WTC11 (cell line): Measurements from ENCODE around the gene COL20A1. TPM values are rescaled to one million over a fixed set of nuclear protein-coding genes. Genes with fewer than 3 reads are reported as not detected.

ENCODE experiments used
- AR ChIP-seq: fragments of 250-450 bp; sonication (Bioruptor Pico); IDR thresholded peaks from 2 replicates; pipeline ENCODE4 v1.9.0; 2021; ENCODE audit warnings: mild to moderate bottlenecking
- ARID4B ChIP-seq: sonication (generic); formaldehyde crosslinking; IDR thresholded peaks from 2 replicates; pipeline ENCODE4 v1.8.0; 2023; ENCODE audit warnings: missing genetic modification reagents, mild to moderate bottlenecking, borderline replicate concordance
- ATF2 ChIP-seq: sonication (generic); formaldehyde crosslinking; IDR thresholded peaks from 2 replicates; pipeline ENCODE4 v1.8.1; 2022; ENCODE audit warnings: low read depth, missing genetic modification reagents, borderline replicate concordance
- CREB1 ChIP-seq: sonication (generic); formaldehyde crosslinking; IDR thresholded peaks from 2 replicates; pipeline ENCODE4 v1.8.0; 2023; ENCODE audit warnings: mild to moderate bottlenecking, missing genetic modification reagents
- CREM ChIP-seq: sonication (generic); formaldehyde crosslinking; IDR thresholded peaks from 2 replicates; pipeline ENCODE4 v1.8.1; 2022; ENCODE audit warnings: mild to moderate bottlenecking, missing genetic modification reagents, moderate library complexity
- ERG ChIP-seq: fragments of 250-450 bp; sonication (Bioruptor Pico); IDR thresholded peaks from 2 replicates; pipeline ENCODE4 v1.8.0; 2021; ENCODE audit warnings: mild to moderate bottlenecking
- FOXP1 ChIP-seq: sonication (generic); formaldehyde crosslinking; IDR thresholded peaks from 2 replicates; pipeline ENCODE4 v1.8.0; 2022; ENCODE audit warnings: missing genetic modification reagents, mild to moderate bottlenecking, moderate library complexity, borderline replicate concordance
- FOXP4 ChIP-seq: sonication (generic); formaldehyde crosslinking; IDR thresholded peaks from 2 replicates; pipeline ENCODE4 v1.8.0; 2022; ENCODE audit warnings: mild to moderate bottlenecking, missing genetic modification reagents
- GRHL2 ChIP-seq: fragments of 250-450 bp; sonication (Bioruptor Pico); IDR thresholded peaks from 2 replicates; pipeline ENCODE4 v1.8.0; 2022; ENCODE audit warnings: mild to moderate bottlenecking, moderate library complexity; ENCODE audit not compliant: insufficient replicate concordance, severe bottlenecking
- GTF2I ChIP-seq: fragments of 250-450 bp; sonication (Bioruptor Pico); conservative IDR thresholded peaks from 2 replicates; pipeline ENCODE4 v1.4.0; 2021; ENCODE audit warnings: mild to moderate bottlenecking
- HMGXB4 ChIP-seq: sonication (generic); formaldehyde crosslinking; IDR thresholded peaks from 2 replicates; pipeline ENCODE4 v1.8.1; 2023; ENCODE audit warnings: mild to moderate bottlenecking, moderate library complexity, missing genetic modification reagents
- IRF2 ChIP-seq: sonication (generic); formaldehyde crosslinking; IDR thresholded peaks from 2 replicates; pipeline ENCODE4 v1.8.0; 2022; ENCODE audit warnings: low read depth, missing genetic modification reagents, borderline replicate concordance
- MYBL2 ChIP-seq: sonication (generic); formaldehyde crosslinking; IDR thresholded peaks from 2 replicates; pipeline ENCODE4 v1.8.1; 2023; ENCODE audit warnings: mild to moderate bottlenecking, moderate library complexity, missing genetic modification reagents
- NFATC4 ChIP-seq: fragments of 250-450 bp; sonication (Bioruptor Pico); IDR thresholded peaks from 2 replicates; pipeline ENCODE4 v1.9.0; 2021; ENCODE audit warnings: mild to moderate bottlenecking
- NFE2L1 ChIP-seq: sonication (generic); formaldehyde crosslinking; IDR thresholded peaks from 2 replicates; pipeline ENCODE4 v1.8.1; 2023; ENCODE audit warnings: missing genetic modification reagents
- NFYB ChIP-seq: sonication (generic); formaldehyde crosslinking; conservative IDR thresholded peaks from 2 replicates; pipeline ENCODE4 v1.8.0; 2022; ENCODE audit warnings: low read depth, missing genetic modification reagents
- NR3C1 ChIP-seq: sonication (generic); formaldehyde crosslinking; conservative IDR thresholded peaks from 2 replicates; pipeline ENCODE4 v1.8.1; 2023; ENCODE audit warnings: low read depth, mild to moderate bottlenecking, missing genetic modification reagents
- SMAD4 ChIP-seq: sonication (generic); formaldehyde crosslinking; IDR thresholded peaks from 2 replicates; pipeline ENCODE4 v1.8.0; 2022; ENCODE audit warnings: mild to moderate bottlenecking, missing genetic modification reagents
- TP53 ChIP-seq: sonication (generic); formaldehyde crosslinking; IDR thresholded peaks from 2 replicates; pipeline ENCODE4 v1.8.1; 2023; ENCODE audit warnings: mild to moderate bottlenecking, missing genetic modification reagents
- ZBTB43 ChIP-seq: sonication (generic); formaldehyde crosslinking; IDR thresholded peaks from 2 replicates; pipeline ENCODE4 v1.8.1; 2023; ENCODE audit warnings: mild to moderate bottlenecking, missing genetic modification reagents
- ZNF219 ChIP-seq: sonication (generic); formaldehyde crosslinking; IDR thresholded peaks from 2 replicates; pipeline ENCODE4 v1.8.0; 2023; ENCODE audit warnings: missing genetic modification reagents, mild to moderate bottlenecking, borderline replicate concordance
- ZNF263 ChIP-seq: sonication (generic); formaldehyde crosslinking; IDR thresholded peaks from 2 replicates; pipeline ENCODE4 v1.8.1; 2022; ENCODE audit warnings: low read depth, mild to moderate bottlenecking, moderate library complexity, missing genetic modification reagents
- total RNA-seq: library from RNA; stranded (reverse); gene quantifications from 3 replicates; pipeline ENCODE4 v1.2.3, GENCODE V29; 2021

Gene COL20A1
- total RNA-seq, 1 experiment from 2014 or later: 1.3 TPM

- TF ChIP-seq FOXP1: peak; percentile 79
- 0 out of 2 replicates have a peak, but pooled peaks have one; percentile 64 for TF ChIP-seq TP53 (CRISPR knock-in tag)
- TF ChIP-seq CREB1 (CRISPR knock-in tag): no peak
- TF ChIP-seq MYBL2: 0 out of 2 replicates have a peak, but pooled peaks have one; percentile 64
- no peak for TF ChIP-seq ZNF219
- TF ChIP-seq SMAD4: no peak
- TF ChIP-seq ZBTB43 (CRISPR knock-in tag): no peak
- TF ChIP-seq GRHL2 (CRISPR knock-in tag): no peak
- no peak for TF ChIP-seq ZNF263 (CRISPR knock-in tag)
- TF ChIP-seq AR (CRISPR knock-in tag): no peak
- no peak for TF ChIP-seq NFYB (CRISPR knock-in tag)
- TF ChIP-seq IRF2 (CRISPR knock-in tag): no peak
- TF ChIP-seq CREM (CRISPR knock-in tag): peak; percentile 90; the same call in 1 of the 2 replicates
- no peak for TF ChIP-seq NFE2L1 (CRISPR knock-in tag)
- no peak for TF ChIP-seq GTF2I (CRISPR knock-in tag)
- TF ChIP-seq NFATC4 (CRISPR knock-in tag): no peak
- TF ChIP-seq ARID4B (CRISPR knock-in tag): no peak
- TF ChIP-seq HMGXB4: no peak
- no peak for TF ChIP-seq FOXP4 (CRISPR knock-in tag)
- no peak for TF ChIP-seq NR3C1 (CRISPR knock-in tag)
- TF ChIP-seq ATF2 (CRISPR knock-in tag): no peak
- TF ChIP-seq ERG (CRISPR knock-in tag): no peak
Measured at GRCh38 chr20:63272105-63273058, 20.6 kb upstream of the COL20A1 start, which contains the start of gene ARFGAP1 (continued).
